ENCODE data around the gene NUP214. TPM values are rescaled to one million over a fixed set of nuclear protein-coding genes. Genes with fewer than 3 reads are reported as not detected.
A peak's percentile ranks its signal among the peaks of the same experiment; 100 is the strongest.

Gene NUP214
- total and polyA plus RNA-seq, 2 of the 8 experiments (the other 6 are each of a cell fraction or from before 2014, with no cell fraction given), result 28.6 to 50.2 TPM

DNA sequence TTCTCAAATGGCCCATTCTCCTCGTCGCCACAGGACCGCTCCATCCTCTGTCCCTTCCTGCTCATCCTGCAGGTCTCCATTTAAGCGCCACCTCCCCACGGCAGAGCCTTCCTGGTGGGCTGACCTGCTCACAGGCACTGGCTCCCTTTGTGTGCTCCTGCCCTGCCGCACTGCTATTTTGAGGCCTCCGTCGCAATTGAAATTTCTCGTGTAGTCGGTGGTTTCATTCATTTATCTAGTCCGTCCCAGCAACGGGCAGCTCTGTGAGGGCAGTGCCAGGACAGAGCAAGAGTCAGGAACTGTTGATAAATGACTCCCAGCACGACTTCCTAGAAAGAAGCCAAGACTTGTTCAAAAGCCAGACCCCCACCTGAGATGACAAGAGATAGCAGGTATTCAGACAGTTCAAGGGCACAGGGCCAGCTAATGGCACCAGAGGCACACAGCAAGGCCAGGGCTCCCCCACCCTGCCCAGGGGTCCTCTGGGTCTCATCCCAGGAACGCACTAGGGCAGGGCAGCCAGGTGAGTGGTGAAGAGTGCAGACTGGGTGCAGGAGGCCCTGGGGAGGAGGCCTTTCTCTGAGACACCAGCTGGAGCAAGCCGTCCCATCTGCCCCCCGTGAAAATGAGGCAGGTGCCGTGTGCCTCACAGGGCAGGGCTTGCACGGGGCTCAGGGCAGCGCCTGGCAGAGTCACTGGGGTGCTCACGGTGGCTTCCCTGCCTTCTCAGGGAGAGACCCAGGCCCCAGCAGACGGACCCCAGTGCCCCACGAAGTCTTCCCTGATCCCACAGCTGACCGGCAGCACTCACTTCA is 114.0 kb downstream of the NUP214 start:
- WGBS, 2 experiments (ENCODE audit: extremely low coverage in 1 of 2, insufficient coverage in 1 of 2, insufficient read length in 1 of 2, insufficient replicate concordance in 2 of 2, low coverage in 1 of 2, low lambda C conversion rate in 2 of 2, missing lambda C conversion rate in 1 of 2), result 89% methylated on average over 23 of the region's 23 CpGs; no CpG with 5 or more reads in 1 of the 2 experiments
- CTCF ChIA-PET (ENCODE audit: partially characterized antibody), result interaction anchor here (0.8 to 2.8 kb wide), 2 partner anchors 97 to 142 kb away, joined by 3 to 17 read pairs; no protein-coding TSS in a partner anchor
- peaks cover 0 to 5% of the 10 kb centered on the region in 2 experiments; a peak in 1 of 4 replicates for H3K9me3 ChIP-seq (ENCODE audit: insufficient read depth in 2 of 2, low read depth in 1 of 2, low read length in 1 of 2)
- TF ChIP-seq, protein P1, sequence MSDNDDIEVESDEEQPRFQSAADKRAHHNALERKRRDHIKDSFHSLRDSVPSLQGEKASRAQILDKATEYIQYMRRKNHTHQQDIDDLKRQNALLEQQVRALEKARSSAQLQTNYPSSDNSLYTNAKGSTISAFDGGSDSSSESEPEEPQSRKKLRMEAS (IDR thresholded peaks at IDR 0.05), result no peak
- TF ChIP-seq, protein P2, sequence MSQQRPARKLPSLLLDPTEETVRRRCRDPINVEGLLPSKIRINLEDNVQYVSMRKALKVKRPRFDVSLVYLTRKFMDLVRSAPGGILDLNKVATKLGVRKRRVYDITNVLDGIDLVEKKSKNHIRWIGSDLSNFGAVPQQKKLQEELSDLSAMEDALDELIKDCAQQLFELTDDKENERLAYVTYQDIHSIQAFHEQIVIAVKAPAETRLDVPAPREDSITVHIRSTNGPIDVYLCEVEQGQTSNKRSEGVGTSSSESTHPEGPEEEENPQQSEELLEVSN (IDR thresholded peaks at IDR 0.05), result no peak
- no peak for TF ChIP-seq BRCA1 (IDR thresholded peaks at IDR 0.05; ENCODE audit: low read depth, low read length)
- TF ChIP-seq SAP30 (IDR thresholded peaks at IDR 0.05; ENCODE audit: insufficient read depth, insufficient replicate concordance, low read length), result no peak
- no peak for TF ChIP-seq ASH2L (IDR thresholded peaks at IDR 0.05; ENCODE audit: low read length)
- no peak for TF ChIP-seq NANOG (IDR thresholded peaks at IDR 0.05; ENCODE audit: insufficient read depth, low read depth, low read length, poor library complexity, severe bottlenecking)
- TF ChIP-seq BCL11A (IDR thresholded peaks at IDR 0.05; ENCODE audit: low read depth in 2 of 2, low read length in 2 of 2), result no peak
- TF ChIP-seq CHD1 (IDR thresholded peaks at IDR 0.05; ENCODE audit: low read depth, low read length), result no peak
- no peak for TF ChIP-seq POU5F1 (IDR thresholded peaks at IDR 0.05; ENCODE audit: low read depth, low read length)
- no peak for TF ChIP-seq CREB1 (IDR thresholded peaks at IDR 0.05)
- no peak for TF ChIP-seq SUZ12 (IDR thresholded peaks at IDR 0.05; ENCODE audit: low read length)

More for the DNA sequence above, 114.0 kb downstream of the NUP214 start:
- H3K4me3 ChIP-seq (ENCODE audit: extremely low read depth in 1 of 4, insufficient read depth in 2 of 4, low read depth in 3 of 4, low read length in 4 of 4), result no peak overlapping the region
- no peaks in the 10 kb centered on the region for H3K79me1 ChIP-seq (ENCODE audit: low read depth, low read length)
- no peak overlapping the region for H2AFZ ChIP-seq (ENCODE audit: low read length)
- no peak overlapping the region for H4K5ac ChIP-seq (ENCODE audit: insufficient read length, low read depth, low read length)
- H3K4ac ChIP-seq (replicated peaks; ENCODE audit: insufficient read length, low read depth, low read length), result no peak overlapping the region
- no peak overlapping the region; the same call in 1 of the 2 replicates for H2BK20ac ChIP-seq (ENCODE audit: low read length)
- H3K9ac ChIP-seq (replicated peaks in 1 of 4; ENCODE audit: extremely low read depth in 1 of 4, low read depth in 3 of 4, low read length in 3 of 4), result no peak overlapping the region
- H2AK5ac ChIP-seq (ENCODE audit: low read depth, low read length), result no peak overlapping the region
- H3K23me2 ChIP-seq (ENCODE audit: low read depth, low read length), result no peaks in the 10 kb centered on the region
- no peak overlapping the region; the same call in 1 of the 2 replicates for H4K8ac ChIP-seq (ENCODE audit: extremely low read depth, insufficient read depth, low read length)
- 0 out of 8 replicates have a peak, but pooled peaks cover 0 to 5% (median 1%) of the 10 kb centered on the region in 4 experiments for H3K36me3 ChIP-seq (ENCODE audit: control insufficient read depth in 2 of 4, insufficient read depth in 4 of 4, low read length in 3 of 4)
- H3K18ac ChIP-seq (ENCODE audit: extremely low read depth, low read length), result peak overlapping the region; percentile 48; the same call in 1 of the 2 replicates
- H3K23ac ChIP-seq (ENCODE audit: insufficient read length), result no peak overlapping the region
- no peak overlapping the region for H4K91ac ChIP-seq (replicated peaks; ENCODE audit: insufficient read length, low read length)
- peaks cover 0 to 20% (median 16%) of the 10 kb centered on the region in 4 experiments; a peak in 6 of 7 replicates for H3K4me1 ChIP-seq (replicated peaks in 1 of 4; ENCODE audit: control insufficient read depth in 3 of 4, insufficient read depth in 4 of 4, low read length in 3 of 4)
- POLR2A ChIA-PET (ENCODE audit: partially characterized antibody), result interaction anchor here (1.3 to 4.3 kb wide), 4 partner anchors 10 to 36 kb away, joined by 3 to 18 read pairs (median 4); no protein-coding TSS in a partner anchor
- H2BK5ac ChIP-seq (ENCODE audit: low read depth, low read length), result peak overlapping the region; percentile 66; the same call in 1 of the 2 replicates
- peak overlapping the region; percentile 89; the same call in 1 of the 2 replicates for H2BK15ac ChIP-seq (ENCODE audit: low read length)
- no peak overlapping the region for H3K27ac ChIP-seq (ENCODE audit: low read depth, low read length)
- no peak overlapping the region for H3K14ac ChIP-seq (ENCODE audit: insufficient read length)
- H2BK120ac ChIP-seq (replicated peaks; ENCODE audit: low read depth, low read length), result no peak overlapping the region
- peak overlapping the region; percentile 4; the same call in 1 of the 2 replicates for H2BK12ac ChIP-seq (ENCODE audit: low read depth, low read length)
- no peaks in the 10 kb centered on the region for H3K27me3 ChIP-seq (replicated peaks in 1 of 4; ENCODE audit: control insufficient read depth in 3 of 4, extremely low read depth in 1 of 4, insufficient read depth in 3 of 4, low read length in 3 of 4)
- DNase-seq (ENCODE audit: low read depth in 1 of 2, low spot score in 2 of 2) (no peak), FAIRE-seq (no peak)
- no peaks in the 10 kb centered on the region for H4K20me1 ChIP-seq (replicated peaks in 1 of 2; ENCODE audit: control insufficient read depth in 1 of 2, insufficient read depth in 2 of 2, low read length in 2 of 2)
- no peak overlapping the region; a peak in 1 of 4 replicates for H3K4me2 ChIP-seq (ENCODE audit: insufficient read depth in 1 of 2, low read depth in 2 of 2, low read length in 2 of 2)
- H3K56ac ChIP-seq (replicated peaks; ENCODE audit: insufficient read length, low read depth, low read length), result no peak overlapping the region
- H3K79me2 ChIP-seq (ENCODE audit: control insufficient read depth in 1 of 2, insufficient read depth in 2 of 2, low read length in 2 of 2), result no peaks in the 10 kb centered on the region

All from H1 (cell line).